ENCODE measurements around the gene PCSK6.

Gene PCSK6

DNA sequence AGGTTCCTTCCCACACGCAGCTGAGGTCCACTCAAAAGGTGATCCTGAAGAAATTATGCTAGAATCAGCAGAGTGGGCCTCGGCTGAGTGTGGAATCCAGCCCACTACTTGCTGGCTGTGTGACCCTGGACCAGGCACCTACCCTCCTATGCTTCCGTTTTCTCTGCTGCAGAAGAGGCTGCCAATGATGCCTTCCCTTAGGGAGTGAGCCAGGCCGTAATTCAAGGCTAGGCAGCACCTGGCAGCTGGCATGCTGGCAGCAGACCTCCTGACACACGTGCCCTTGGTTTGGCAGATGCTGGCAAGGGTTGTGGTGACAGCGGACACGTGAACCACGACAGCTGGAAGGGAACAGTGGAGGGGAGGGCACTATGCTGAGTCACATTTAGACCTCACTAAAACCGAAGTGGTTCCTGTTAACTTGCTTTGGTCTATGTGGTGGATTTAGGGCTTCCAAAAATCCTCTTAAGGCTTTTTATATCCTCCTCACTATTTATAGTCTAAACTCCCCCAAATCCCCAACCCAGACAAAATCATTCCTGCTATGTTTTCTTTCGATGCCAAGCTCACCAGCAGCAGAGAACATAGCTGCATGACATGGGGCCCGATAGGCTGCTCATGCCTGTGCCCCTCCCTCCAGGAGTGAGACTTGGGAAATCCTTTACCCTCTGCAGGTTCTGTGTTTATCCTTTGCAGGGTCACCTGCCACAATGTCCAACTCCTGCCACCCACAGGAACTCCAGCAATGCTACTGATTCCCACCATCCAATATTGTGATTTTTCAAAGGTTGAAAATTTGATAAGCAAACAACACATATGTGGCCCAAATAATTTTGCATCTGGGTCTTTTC lies 10.6 kb upstream of the PCSK6 start:
- no peak for DNase-seq (ENCODE audit: low read depth, low spot score)

DNA sequence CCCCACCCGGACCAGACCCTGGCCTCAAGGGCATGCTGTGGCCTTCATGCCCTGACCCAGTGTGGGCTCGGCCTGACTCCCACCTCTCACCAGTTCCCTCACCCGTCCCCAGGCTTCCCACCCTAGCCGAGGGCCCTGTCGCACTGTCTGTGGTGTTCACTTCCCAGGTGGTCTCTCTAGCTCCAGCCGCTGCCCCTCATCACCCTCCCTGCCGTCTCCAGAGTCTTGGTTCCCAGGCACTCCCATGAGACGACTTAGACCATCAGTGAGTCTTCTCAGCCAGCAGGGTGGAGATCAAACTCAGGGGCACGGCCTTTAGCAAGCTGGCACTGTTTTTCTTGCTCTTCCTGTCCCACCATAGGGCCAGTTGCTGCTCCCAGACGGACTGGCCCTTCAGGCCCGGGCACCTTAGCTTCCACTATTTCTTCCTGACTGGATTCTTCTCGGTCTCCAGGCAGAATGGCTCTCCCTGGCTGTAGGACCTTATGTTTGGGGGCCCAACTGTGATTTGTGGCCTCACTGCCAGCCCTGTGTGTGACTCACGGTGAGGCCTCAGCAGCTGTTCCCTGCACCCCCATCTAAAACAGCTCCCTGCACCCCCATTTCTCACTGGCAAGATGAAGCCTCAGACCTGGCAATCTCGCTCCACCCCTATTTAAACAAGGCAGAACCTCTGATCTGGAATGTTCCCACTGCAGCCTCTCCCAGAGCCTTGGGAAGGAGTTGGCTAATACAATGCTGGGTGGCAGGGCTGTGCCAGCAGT lies 9.4 kb upstream of the PCSK6 start:
- DNase-seq (ENCODE audit: low read depth, low spot score) = no peak

DNA sequence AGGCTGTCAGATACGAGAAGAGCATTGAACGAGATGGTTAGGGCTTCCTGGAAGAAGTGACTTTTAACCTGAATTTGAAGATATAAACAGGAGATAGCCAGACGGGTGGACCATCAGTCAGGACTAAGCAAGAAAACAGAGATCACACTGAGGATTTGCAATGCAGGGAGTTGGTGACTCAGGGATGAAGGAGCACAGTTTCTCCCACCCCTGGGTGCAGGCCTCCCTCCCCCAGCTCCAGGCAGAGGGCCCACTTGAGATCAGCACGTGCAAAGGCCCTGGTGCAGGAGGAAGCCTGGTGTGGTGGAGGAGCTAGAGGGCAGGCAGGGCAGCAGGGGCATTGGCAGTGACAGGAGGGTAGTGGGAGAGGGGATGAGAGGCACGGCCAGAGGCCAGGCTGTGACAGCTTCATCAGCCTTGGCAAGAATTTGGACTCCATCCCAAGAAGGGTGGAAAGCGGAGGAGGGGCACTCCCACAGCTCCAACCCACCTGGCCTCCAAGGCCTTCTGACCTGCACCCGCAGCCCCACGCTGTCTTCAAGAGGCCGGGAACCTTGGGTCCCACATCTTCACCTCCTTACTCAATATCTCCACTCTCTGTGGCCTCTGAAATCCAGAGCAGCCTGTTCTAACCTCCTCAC lies 8.7 kb upstream of the PCSK6 start:
- DNase-seq (ENCODE audit: low read depth, low spot score) = no peak

DNA sequence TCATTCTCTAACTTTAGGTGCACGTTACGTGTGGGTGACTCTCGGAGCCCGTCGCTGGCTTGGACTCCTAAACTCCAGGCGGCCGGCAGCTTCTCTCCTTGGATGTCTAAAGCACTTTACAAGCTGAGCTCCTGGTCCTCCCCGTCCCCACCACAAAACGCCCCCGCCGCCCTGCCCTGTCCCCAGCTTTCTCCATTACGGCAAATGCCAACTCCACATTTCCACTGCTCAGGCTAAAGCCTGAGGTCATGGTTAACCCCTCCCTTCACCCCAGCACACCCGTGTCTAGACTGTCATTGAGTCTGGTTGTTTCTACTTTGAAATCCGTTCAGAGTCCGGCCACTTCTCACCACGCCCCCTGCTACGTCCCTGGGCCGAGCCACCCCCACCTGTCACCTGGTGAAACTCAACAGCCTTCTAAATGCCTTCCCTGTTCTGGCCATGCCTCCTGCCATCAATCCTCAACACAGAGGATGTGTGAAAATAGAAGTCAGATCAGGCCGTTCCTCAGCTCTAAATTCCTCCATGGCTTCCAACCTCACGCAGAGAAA lies 8.1 kb upstream of the PCSK6 start:
- no peak for DNase-seq (ENCODE audit: low read depth, low spot score)

DNA sequence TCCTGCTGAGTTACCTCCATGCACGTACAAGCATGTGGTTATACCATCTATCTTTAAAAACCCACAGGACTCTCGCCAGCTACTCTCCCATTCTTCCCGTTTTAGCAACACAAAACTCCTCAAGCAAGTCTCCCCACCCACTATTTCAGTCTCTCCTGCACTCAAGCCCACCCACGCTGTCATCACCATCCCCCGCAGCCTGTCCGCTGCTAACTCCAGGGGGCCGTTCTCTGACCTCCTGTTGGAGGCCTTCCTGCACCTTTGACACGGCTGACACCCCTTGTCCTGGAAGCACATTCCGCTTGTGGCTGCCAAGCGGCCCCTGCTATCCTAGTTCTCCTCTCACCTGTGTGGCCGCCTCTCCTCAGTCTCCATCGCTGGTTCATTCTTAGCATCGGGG lies 7.5 kb upstream of the PCSK6 start:
- no peak for DNase-seq (ENCODE audit: low read depth, low spot score)

DNA sequence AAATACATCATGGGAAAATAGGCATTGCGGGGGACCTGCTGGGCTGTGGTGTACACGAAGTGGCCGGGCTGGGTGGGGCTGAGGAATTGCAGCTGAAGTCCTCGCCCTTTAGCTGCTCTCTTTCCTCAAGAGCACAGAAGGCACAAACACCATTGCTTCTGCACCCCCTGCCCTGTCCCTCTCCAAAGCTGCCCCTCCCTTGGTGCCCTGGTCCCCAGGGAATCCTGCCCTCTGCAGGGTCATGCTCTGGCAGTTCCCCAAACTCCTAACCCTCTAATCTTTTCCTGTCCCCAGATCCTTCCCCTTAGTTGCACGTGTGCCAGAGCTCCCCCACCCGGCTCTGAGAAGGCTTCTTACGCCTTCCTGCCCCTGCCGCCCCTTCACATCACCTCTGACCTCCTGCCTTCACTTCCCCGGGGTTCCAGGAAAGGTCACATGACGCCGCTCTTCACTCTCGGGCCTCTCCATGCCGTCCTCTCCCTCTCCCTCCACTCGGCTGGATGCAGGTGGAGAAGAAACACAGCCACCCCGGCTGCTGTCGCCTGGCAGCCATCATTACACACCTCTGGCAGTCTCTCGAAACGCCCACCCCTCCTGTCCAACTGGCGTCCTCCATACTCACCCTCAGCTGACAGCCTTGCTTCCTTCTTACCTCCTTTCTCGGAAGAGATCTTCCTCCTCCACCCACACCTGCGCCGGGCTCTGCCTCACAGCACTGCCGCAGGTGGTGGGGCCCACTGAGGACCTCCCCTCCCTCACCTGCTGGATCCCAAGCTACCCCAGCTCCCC lies 6.9 kb upstream of the PCSK6 start:
- DNase-seq (ENCODE audit: low read depth, low spot score) = no peak

DNA sequence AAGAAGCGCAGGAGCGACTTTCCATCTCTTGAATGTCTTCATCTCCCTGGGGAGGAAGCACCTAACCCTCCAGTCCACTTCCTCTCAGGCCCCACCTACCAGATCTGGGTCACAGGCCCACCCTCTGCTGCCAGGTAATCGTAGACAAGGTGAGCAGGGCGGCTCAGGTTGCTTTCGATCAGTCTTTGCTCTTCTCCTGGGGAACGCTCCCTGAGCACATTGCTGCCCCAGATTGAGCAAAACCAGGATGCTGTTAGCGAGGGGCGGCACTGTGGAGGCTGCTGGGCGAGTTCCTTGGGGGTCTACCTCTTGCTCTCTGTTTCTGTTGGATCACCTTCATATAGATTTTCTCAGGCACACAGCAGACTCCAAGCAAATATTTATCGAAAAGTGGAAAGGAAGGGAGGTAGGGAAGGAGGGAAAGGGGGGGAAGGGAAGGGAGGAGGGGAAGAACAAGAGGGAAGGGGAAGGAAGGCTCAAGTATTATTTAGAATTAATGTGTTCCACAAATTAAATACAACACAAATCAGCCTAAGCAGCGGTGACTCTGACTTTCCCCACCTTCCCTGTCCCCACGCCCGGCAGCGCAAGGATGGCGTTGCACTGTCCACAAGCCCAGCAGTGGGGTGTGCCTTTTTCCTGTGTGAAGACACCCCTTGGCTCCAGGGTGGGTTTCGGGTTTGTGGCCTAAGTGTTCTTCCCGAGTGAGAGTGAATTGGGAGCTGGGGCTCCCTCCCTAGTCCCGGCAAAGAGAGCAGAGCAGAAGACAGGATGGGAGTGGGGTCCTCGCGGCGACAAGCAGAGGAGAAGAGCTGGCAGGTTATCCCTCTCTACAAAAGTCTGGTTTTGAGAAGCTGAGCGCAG lies 6.1 kb upstream of the PCSK6 start:
- no peak for DNase-seq (ENCODE audit: low read depth, low spot score)

DNA sequence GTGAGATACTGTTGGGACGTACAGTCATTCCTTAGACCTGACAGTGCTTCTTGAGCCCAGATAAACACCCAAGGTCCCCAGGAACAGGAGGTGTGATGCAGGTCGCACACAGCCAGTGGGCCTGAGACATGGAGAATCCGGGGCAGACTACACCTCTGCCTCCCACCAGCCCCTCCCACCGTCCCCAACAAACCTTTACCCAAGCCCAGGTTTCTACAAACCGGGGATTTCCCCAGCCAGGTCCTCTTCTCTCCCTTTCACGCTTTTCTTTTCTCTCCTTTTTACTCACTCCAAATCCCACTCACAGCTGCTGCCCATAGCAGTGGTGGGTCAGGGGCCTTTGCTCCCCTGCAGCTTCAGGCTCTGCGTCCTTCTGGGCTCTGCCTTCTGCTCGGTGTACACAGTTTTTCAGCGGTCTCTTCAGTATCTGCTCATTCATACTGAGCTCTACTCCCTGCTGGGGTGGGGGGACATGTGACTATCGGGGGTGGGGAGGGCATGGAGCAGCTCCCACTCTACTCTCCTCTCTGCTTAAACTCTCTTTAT lies 4.8 kb upstream of the PCSK6 start:
- DNase-seq (ENCODE audit: low read depth, low spot score) = no peak

DNA sequence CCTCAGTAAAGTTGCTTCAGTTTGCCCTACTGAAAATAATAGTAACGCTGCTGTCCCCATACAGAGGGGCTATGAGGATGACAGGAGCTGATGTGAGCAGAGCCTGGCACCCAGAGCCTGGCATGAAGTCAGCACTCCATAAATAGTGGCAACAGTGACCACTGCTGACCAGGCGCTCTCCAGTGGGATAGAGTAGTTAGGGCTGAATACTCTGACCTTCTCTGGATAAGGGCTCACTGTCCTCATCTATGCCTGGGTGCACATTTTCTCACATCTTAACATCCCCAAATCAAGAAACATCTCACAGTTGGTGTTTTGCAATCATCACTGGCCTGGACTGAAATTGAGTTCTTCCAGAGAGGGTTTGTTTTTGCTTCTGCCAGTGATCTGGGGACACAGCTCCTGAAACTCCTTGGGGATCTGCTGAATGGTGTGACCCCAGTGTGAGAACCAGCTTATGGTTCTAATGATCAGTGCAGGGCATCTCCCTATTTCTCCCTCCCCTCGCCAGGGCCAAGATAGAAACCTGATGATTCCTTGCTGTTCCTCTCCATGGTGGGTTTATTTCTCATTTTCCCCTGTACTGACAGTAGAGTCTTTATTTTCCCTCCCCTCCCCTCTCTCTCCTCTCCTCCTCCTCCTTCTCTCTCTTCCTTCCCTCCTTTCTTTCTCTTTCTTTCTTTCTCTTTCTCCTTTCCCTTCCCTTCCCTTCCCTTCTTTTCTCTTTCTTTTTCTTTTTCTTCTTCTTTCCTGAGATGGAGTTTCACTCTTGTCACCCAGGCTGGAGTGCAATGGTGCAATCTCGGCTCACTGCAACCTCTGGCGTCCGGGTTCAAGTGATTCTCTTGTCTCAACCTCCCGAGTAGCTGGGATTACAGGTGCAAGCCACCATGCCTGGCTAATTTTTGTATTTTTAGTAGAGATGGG lies 3.5 kb upstream of the PCSK6 start:
- DNase-seq (ENCODE audit: low read depth, low spot score) = no peak

DNA sequence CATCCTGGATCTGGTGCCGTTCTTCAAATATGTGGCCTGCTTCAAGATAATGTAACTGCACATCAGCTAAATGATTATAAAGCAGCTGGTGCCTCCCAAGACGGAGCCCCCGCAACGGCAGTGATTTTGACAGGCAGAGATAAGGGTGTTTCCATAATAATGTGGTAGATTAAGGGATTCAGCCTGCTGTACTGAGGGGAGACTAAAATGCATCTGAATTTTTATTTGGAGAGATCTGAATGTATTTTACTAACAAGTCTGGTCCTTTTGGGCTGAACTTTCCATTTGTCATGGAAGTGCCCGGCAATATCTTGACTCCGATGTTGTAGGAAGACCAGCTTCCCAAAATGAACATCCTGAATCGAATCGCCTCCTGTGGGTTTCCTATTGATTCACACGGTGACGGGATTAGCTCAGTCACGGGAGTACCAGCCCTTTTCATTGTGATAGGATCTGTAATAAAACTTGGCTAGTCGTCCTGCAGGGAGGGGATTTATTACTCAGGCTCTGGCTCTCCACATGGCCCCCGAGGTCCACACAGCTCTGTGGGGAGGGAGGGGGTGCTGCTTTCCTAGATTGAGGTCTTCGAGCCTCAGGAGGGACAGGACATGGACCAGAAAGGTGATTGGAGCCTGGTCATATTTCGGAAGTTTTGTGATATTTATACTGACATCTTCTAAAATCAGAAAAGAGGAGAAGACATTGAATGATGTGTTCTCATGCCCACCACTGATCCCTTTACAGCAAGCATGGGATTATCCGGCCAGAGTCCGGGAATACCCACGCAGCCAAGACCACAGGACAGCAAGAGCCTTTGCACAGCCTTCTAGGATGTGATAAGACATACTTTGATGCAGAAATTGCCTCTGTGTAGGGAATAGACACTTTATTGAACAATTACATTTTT lies 2.5 kb upstream of the PCSK6 start:
- DNase-seq (ENCODE audit: low read depth, low spot score) = no peak

DNA sequence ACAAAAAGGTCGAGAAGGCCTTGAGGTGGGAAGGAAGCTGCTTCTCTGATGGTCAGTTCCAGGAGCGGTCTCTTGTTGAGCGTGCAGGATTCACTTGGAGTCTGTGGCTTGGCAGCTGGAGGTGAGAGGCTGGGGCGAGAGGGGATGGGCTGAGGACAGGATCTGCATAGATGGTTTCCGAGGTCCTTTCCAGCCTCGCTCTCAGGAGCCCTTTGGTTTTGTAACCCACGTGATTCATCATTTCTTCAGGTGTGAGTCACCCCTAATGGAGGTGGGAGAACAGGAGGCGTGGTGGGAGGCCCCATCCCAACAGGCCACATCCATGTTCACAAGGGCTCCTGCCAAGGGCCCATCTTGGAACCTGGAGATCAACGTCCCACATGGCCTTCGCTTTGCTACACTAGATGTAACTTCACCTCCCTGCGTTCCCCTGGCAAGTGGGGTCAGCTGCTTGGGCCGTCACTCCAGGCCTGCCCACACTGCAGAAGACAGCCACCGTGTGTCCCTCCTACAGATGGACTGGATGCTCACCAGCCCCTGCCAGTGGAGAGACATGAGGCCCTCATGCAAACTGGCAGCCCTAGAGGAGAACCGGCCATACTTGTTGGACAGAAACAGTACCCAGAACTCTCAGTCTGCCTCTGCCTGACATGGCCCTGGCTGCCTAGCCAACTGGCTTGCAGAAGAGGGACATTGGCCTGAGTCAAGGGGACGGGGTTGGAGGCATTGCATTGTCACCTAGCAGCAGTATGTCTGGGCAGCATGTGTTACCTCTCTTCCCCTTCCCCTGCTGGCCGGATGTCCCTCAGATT lies 1.6 kb upstream of the PCSK6 start:
- no peak for DNase-seq (ENCODE audit: low read depth, low spot score)

DNA sequence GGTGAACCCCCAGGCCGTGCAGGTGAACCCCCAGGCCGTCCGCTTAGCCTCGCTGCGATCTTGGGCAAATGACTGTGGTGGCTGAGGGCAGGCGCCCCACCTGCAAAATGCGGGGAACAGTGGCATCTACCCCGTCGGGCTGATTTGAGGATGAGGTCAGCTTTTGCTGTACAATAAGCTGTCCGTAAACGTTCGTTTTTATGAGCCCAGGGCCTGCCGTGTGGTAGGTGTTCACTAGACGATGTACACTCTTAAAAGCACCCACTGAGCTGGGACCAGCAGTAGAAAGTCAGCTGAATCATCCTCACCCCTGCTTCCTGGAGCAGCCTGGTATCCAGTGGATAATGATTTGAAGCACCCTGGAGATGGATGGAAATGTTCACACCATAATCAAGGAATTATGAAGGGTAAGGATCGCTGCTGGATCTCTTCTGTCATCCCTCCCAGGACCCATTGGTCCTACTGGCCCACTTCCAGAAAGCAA lies 943 bp upstream of the PCSK6 start:
- DNase-seq (ENCODE audit: low read depth, low spot score) = no peak

DNA sequence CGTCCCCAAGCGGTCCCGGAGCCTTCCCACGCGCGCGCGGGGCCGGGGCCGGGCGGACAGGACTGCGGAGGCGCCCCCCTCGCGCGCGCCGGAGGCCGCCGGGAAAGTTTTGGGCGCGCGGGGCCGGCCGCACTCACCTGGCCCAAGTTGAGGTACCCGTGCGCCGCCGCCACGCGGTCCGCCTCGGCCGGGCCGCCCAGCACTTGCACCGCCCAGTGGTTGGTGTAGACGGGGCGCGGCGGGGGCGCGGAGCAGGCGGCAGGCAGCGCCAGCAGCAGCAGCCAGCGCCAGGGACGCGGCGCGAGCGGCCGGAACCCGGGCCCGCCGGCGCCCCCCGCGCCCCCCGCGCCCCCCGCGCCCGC lies 289 bp downstream of the PCSK6 start:
- no peak for DNase-seq (ENCODE audit: low read depth, low spot score)

DNA sequence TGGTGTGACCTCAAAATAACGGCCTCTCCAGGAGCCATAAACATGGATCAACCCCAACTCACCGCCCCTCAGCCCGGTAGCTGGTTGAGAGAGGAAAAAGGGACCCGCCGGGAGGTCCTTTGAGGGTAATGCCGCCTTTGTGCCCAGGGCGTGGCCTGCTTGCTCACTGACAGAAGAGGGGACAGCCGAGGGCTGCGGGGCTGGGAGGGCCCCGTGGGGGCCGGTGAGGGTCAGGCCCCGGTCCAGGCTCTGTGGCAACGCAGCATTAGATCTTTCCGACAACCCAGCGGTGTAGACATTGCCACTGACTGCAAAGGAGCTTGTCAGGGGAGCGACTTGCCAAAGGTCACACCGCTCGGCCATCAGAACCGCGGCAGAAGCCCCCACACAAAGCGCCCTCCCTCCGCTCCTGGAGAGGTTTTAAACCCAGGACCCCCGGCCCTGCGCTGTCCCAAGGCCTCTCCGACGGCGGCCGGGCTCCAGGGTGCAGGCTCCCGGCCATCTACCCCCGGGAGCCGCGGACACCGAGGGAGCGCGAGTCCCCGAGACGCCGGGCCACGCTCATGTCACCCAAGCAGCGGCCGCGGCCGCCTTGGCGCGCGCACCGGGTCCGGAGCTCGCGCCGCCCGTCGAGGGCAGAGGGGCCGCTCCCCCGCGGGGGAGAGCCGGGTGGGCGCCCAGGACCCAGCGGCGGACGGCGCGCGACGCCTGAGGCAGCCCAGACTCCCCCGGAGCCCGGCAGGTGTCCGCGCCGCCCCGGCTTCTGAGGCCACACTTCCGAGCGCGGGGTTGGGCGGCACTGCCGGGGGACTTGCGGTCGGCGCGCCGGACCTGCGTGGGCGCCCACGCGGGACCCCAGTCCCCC lies 975 bp downstream of the PCSK6 start:
- DNase-seq (ENCODE audit: low read depth, low spot score) = no peak

DNA sequence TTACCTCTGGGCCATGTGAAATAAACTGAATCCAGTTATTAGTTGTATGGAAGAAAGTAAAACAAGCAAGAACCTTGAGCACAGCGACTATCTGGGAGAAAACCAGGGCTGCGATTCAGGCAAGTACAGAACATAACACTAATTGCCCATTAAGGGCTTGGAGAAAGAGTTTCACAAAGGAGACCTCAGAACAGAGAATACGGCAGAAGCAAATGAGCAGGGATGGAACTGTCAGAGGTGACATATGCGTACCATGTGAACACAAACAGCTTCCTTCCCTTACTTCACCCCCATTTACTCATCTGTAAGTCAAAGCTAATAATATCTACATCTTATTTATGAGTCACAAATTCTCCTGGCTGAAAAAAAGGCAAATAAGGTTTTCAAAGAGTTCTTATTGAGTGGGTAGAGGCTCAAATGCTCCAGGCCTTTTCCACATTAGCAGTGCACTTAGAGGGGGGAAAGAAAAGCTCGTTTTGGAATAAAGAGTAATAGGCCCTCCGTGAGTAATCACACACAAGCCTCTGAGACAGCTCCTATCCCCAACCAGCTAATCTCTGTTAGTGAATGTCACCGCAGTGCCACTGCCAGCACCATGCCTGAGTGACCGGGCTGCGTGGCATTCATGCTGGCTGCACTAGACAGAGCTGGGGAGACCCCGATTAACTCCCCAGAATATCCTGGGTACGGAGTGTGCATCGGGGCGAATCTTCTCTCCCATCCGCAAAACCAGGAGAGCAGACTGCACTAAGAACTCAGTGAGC lies 2.6 kb downstream of the PCSK6 start:
- no peak for DNase-seq (ENCODE audit: low read depth, low spot score)

Measured in activated CD4-positive, CD25-positive, alpha-beta regulatory T cell treated with anti-CD3 and anti-CD28 coated beads, Interleukin-2, amount 50 U/mL, for 16 hours (primary cell).